Esophagus muscularis mucosa (tissue), 4 donors: Measurements from ENCODE around the gene METTL27.

ENCODE experiments used
- CTCF ChIP-seq, 3 experiments: fragments of 200-600 bp in 2 of 3; fragments of 450-650 bp in 1 of 3; sonication (generic) in 2 of 3; IDR thresholded peaks; one replicate each; pipeline ENCODE4 v1.5.1; 2017 to 2019; ENCODE audit warnings: antibody characterized with exemption in 3 of 3, mild to moderate bottlenecking in 2 of 3, moderate library complexity in 1 of 3
- EP300 ChIP-seq: sonication (generic); formaldehyde crosslinking; IDR thresholded peaks from one replicate; pipeline ENCODE4 v1.6.1; 2017; ENCODE audit warnings: antibody characterized with exemption
- POLR2A ChIP-seq: fragments of 450-650 bp; IDR thresholded peaks from one replicate; pipeline ENCODE4 v1.6.1; 2017; ENCODE audit warnings: antibody characterized with exemption, moderate library complexity, mild to moderate bottlenecking, low read depth
- POLR2AphosphoS5 ChIP-seq, 2 donors: sonication (generic); formaldehyde crosslinking; IDR thresholded peaks; one replicate each; pipeline ENCODE4 v1.6.1; 2017; ENCODE audit warnings: antibody characterized with exemption in 2 of 2

- TF ChIP-seq CTCF (IDR thresholded peaks at IDR 0.05) (no peak), EP300 (no peak), POLR2A (no peak), POLR2AphosphoS5 (IDR thresholded peaks at IDR 0.05) (no peak)
Observed at GRCh38 chr7:73890555-73891147, 48.3 kb upstream of the METTL27 start.
